Mesendoderm (in vitro differentiated cells): ENCODE data around the gene PRND.

Experiments used
- DNase-seq: peaks from one replicate; pipeline ENCODE4 v3.0.0; 2013
- H2AK5ac ChIP-seq: 2 replicates; pipeline ENCODE4 v1.6.1; 2013; ENCODE audit warnings: low read length, inconsistent platforms
- H2BK120ac ChIP-seq: 2 replicates; pipeline ENCODE4 v1.6.1; 2013; ENCODE audit warnings: low read depth, mild to moderate bottlenecking, low read length, moderate library complexity, mixed read lengths
- H2BK15ac ChIP-seq: replicated peaks from 2 replicates; pipeline ENCODE4 v1.6.1; 2013; ENCODE audit warnings: low read depth, mild to moderate bottlenecking, moderate library complexity
- H2BK5ac ChIP-seq: 2 replicates; pipeline ENCODE4 v1.6.1; 2013; ENCODE audit warnings: low read length, inconsistent platforms
- H3K18ac ChIP-seq: 2 replicates; pipeline ENCODE4 v1.6.1; 2013; ENCODE audit warnings: mild to moderate bottlenecking, low read length, mixed read lengths
- H3K23ac ChIP-seq: one replicate; pipeline ENCODE4 v1.6.1; 2013; ENCODE audit warnings: low read length
- H3K27ac ChIP-seq: 2 replicates; pipeline ENCODE4 v1.5.1; 2013; ENCODE audit warnings: low read depth, mild to moderate bottlenecking, inconsistent platforms, low read length, moderate library complexity
- H3K27me3 ChIP-seq: 2 replicates; pipeline ENCODE4 v1.6.1; 2013; ENCODE audit warnings: low read length, control low read depth, mild to moderate bottlenecking, inconsistent platforms; ENCODE audit not compliant: insufficient read depth, poor library complexity
- H3K36me3 ChIP-seq: 2 replicates; pipeline ENCODE4 v1.6.1; 2013; ENCODE audit warnings: low read length, inconsistent platforms; ENCODE audit not compliant: control insufficient read depth, insufficient read depth
- H3K4ac ChIP-seq: one replicate; pipeline ENCODE4 v1.6.1; 2013; ENCODE audit warnings: low read depth, mild to moderate bottlenecking, low read length, moderate library complexity
- H3K4me1 ChIP-seq: 2 replicates; pipeline ENCODE4 v1.6.1; 2013; ENCODE audit warnings: low read depth, low read length, inconsistent platforms; ENCODE audit not compliant: control insufficient read depth
- H3K4me2 ChIP-seq: 2 replicates; pipeline ENCODE4 v1.6.1; 2013; ENCODE audit warnings: low read length
- H3K4me3 ChIP-seq: 2 replicates; pipeline ENCODE4 v1.5.1; 2013; ENCODE audit warnings: mild to moderate bottlenecking, low read length
- H3K56ac ChIP-seq: one replicate; pipeline ENCODE4 v1.6.1; 2013; ENCODE audit warnings: low read length
- H3K79me1 ChIP-seq: 2 replicates; pipeline ENCODE4 v1.6.1; 2013; ENCODE audit warnings: low read length, inconsistent platforms
- H3K79me2 ChIP-seq: 2 replicates; pipeline ENCODE4 v1.6.1; 2013; ENCODE audit warnings: mild to moderate bottlenecking, low read length; ENCODE audit not compliant: control insufficient read depth, insufficient read depth
- H3K9ac ChIP-seq: 2 replicates; pipeline ENCODE4 v1.6.1; 2013; ENCODE audit warnings: low read length, inconsistent platforms
- H4K5ac ChIP-seq: one replicate; pipeline ENCODE4 v1.6.1; 2013; ENCODE audit warnings: low read length
- H4K8ac ChIP-seq: one replicate; pipeline ENCODE4 v1.6.1; 2013; ENCODE audit warnings: low read depth, mild to moderate bottlenecking, control low read depth, low read length, moderate library complexity
- WGBS: extraction: QIAGEN DNeasy Blood & Tissue Kit; methylation state at CpG from one replicate; pipeline ENCODE4 v1.1.7; 2013; ENCODE audit warnings: low lambda C conversion rate, missing lambda C conversion rate; ENCODE audit not compliant: insufficient coverage; ENCODE audit errors: extremely low coverage; 5-methylcytosine and 5-hydroxymethylcytosine counted together

The PRND gene

GRCh38 chr20:4728120-4728760 is 6.5 kb downstream of the PRND start:
- Histone ChIP-seq H3K23ac (no peak overlapping the region), H3K18ac (no peak overlapping the region), H3K9ac (no peak overlapping the region), H3K27ac (no peak overlapping the region), H2AK5ac (no peak overlapping the region), H4K8ac (no peak overlapping the region), H3K36me3 (no peaks in the 10 kb centered on the region), H3K56ac (no peak overlapping the region), H3K4me2 (no peak overlapping the region), H3K79me2 (no peaks in the 10 kb centered on the region), H3K4me1 (no peaks in the 10 kb centered on the region), H3K79me1 (no peaks in the 10 kb centered on the region), H2BK120ac (no peak overlapping the region), H3K4ac (no peak overlapping the region), H2BK15ac (no peak overlapping the region), H3K27me3 (no peaks in the 10 kb centered on the region), H4K5ac (no peak overlapping the region), H2BK5ac (no peak overlapping the region), H3K4me3 (no peak overlapping the region)
- no CpG with 5 or more reads among the region's 8 CpGs for WGBS
- no peak for DNase-seq

GRCh38 chr20:4729265-4729664 is 7.6 kb downstream of the PRND start:
- WGBS: no CpG with 5 or more reads among the region's 5 CpGs
- Histone ChIP-seq H4K8ac (no peak overlapping the region), H3K4ac (no peak overlapping the region), H4K5ac (no peak overlapping the region), H3K4me3 (no peak overlapping the region), H3K27ac (no peak overlapping the region), H3K27me3 (no peaks in the 10 kb centered on the region), H3K79me2 (no peaks in the 10 kb centered on the region), H2AK5ac (no peak overlapping the region), H2BK15ac (no peak overlapping the region), H3K56ac (no peak overlapping the region), H3K36me3 (no peaks in the 10 kb centered on the region), H3K4me1 (no peaks in the 10 kb centered on the region), H2BK120ac (no peak overlapping the region), H3K4me2 (no peak overlapping the region), H3K79me1 (no peaks in the 10 kb centered on the region), H3K9ac (no peak overlapping the region), H2BK5ac (no peak overlapping the region), H3K18ac (no peak overlapping the region), H3K23ac (no peak overlapping the region)
- no peak for DNase-seq

- H2AK5ac ChIP-seq: no peak overlapping the region
- no peak overlapping the region for H2BK5ac ChIP-seq
- H3K27me3 ChIP-seq: no peaks in the 10 kb centered on the region
- no peak overlapping the region for H2BK15ac ChIP-seq
- no peaks in the 10 kb centered on the region for H3K79me2 ChIP-seq
- no peaks in the 10 kb centered on the region for H3K4me1 ChIP-seq
- peak; percentile 22 for DNase-seq
- no peak overlapping the region for H3K4me3 ChIP-seq
- H2BK120ac ChIP-seq: no peak overlapping the region
- no peaks in the 10 kb centered on the region for H3K36me3 ChIP-seq
- no peak overlapping the region for H3K9ac ChIP-seq
- H3K4ac ChIP-seq: no peak overlapping the region
- H4K8ac ChIP-seq: no peak overlapping the region
- H3K27ac ChIP-seq: no peak overlapping the region
- H3K18ac ChIP-seq: no peak overlapping the region
- H3K56ac ChIP-seq: no peak overlapping the region
- no peak overlapping the region for H3K4me2 ChIP-seq
- WGBS: no CpG with 5 or more reads among the region's 6 CpGs
- H4K5ac ChIP-seq: no peak overlapping the region
- no peak overlapping the region for H3K23ac ChIP-seq
- no peaks in the 10 kb centered on the region for H3K79me1 ChIP-seq
These were observed 9.1 kb downstream of the PRND start for GRCh38 chr20:4730780-4731179.

GRCh38 chr20:4736875-4737274 is 15.2 kb downstream of the PRND start:
- Histone ChIP-seq H4K5ac (no peak overlapping the region), H3K23ac (no peak overlapping the region), H3K79me2 (no peaks in the 10 kb centered on the region), H2BK15ac (no peak overlapping the region), H3K79me1 (no peaks in the 10 kb centered on the region), H3K4ac (no peak overlapping the region), H3K4me2 (no peak overlapping the region), H3K4me3 (no peak overlapping the region), H2BK5ac (no peak overlapping the region), H3K18ac (no peak overlapping the region), H2AK5ac (no peak overlapping the region), H3K36me3 (no peaks in the 10 kb centered on the region), H4K8ac (no peak overlapping the region), H3K27ac (no peak overlapping the region), H2BK120ac (no peak overlapping the region), H3K27me3 (no peaks in the 10 kb centered on the region), H3K9ac (no peak overlapping the region), H3K4me1 (no peaks in the 10 kb centered on the region), H3K56ac (no peak overlapping the region)
- no CpG with 5 or more reads among the region's 3 CpGs for WGBS
- no peak for DNase-seq

GRCh38 chr20:4737857-4738627 is 16.3 kb downstream of the PRND start:
- H3K4ac ChIP-seq: no peak overlapping the region
- no CpG with 5 or more reads among the region's 8 CpGs for WGBS
- no peak overlapping the region for H2AK5ac ChIP-seq
- H3K27ac ChIP-seq: no peak overlapping the region
- H3K79me2 ChIP-seq: no peaks in the 10 kb centered on the region
- no peak overlapping the region for H2BK5ac ChIP-seq
- no peak overlapping the region for H4K5ac ChIP-seq
- H4K8ac ChIP-seq: no peak overlapping the region
- no peak overlapping the region for H3K9ac ChIP-seq
- no peaks in the 10 kb centered on the region for H3K27me3 ChIP-seq
- H2BK15ac ChIP-seq: no peak overlapping the region
- no peak overlapping the region for H3K56ac ChIP-seq
- no peak overlapping the region for H3K18ac ChIP-seq
- no peak overlapping the region for H2BK120ac ChIP-seq
- DNase-seq: no peak
- no peaks in the 10 kb centered on the region for H3K79me1 ChIP-seq
- no peak overlapping the region for H3K23ac ChIP-seq
- H3K36me3 ChIP-seq: no peaks in the 10 kb centered on the region
- H3K4me2 ChIP-seq: no peak overlapping the region
- no peaks in the 10 kb centered on the region for H3K4me1 ChIP-seq
- H3K4me3 ChIP-seq: no peak overlapping the region
